NCI-H460 (cell line): ENCODE measurements around the gene OSBPL10. TPM values are rescaled to one million over a fixed set of nuclear protein-coding genes. Genes with fewer than 3 reads are reported as not detected.

ENCODE experiments used
- DNase-seq: peaks from one replicate; pipeline ENCODE4 v3.0.0-alpha.2; 2016; ENCODE audit warnings: low read depth; ENCODE audit errors: extremely low read depth
- total RNA-seq: library from RNA; depleted of rRNA; stranded (reverse); fragments of >200 nt; shearing (Covaris generic); gene quantifications from 2 replicates; pipeline ENCODE4 v1.2.3, GENCODE V29; 2014

Gene OSBPL10
- total RNA-seq, 1 experiment from 2014 or later = 3.0 TPM

GRCh38 chr3:31755926-31756658, 225.0 kb downstream of the OSBPL10 start:
- DNase-seq = no peak

- DNase-seq = no peak
These were observed 226.3 kb downstream of the OSBPL10 start for GRCh38 chr3:31754575-31755278.

- DNase-seq = no peak
These were observed 228.0 kb downstream of the OSBPL10 start for GRCh38 chr3:31753050-31753425.

- no peak for DNase-seq
These were observed 228.6 kb downstream of the OSBPL10 start for GRCh38 chr3:31752305-31753049.

GRCh38 chr3:31750341-31750740, 230.7 kb downstream of the OSBPL10 start:
- no peak for DNase-seq

GRCh38 chr3:31748933-31749295, 232.1 kb downstream of the OSBPL10 start:
- DNase-seq = no peak

- DNase-seq = no peak
These were observed 232.7 kb downstream of the OSBPL10 start for GRCh38 chr3:31748281-31748932.

- DNase-seq = no peak
These were observed 233.3 kb downstream of the OSBPL10 start for GRCh38 chr3:31747785-31748184.

- DNase-seq = no peak
These were observed 236.1 kb downstream of the OSBPL10 start for GRCh38 chr3:31744913-31745312.

- no peak for DNase-seq
These were observed 237.6 kb downstream of the OSBPL10 start for GRCh38 chr3:31743331-31744089.

GRCh38 chr3:31740397-31740796, 240.7 kb downstream of the OSBPL10 start:
- no peak for DNase-seq

- no peak for DNase-seq
These were observed 242.7 kb downstream of the OSBPL10 start for GRCh38 chr3:31738412-31738811.

- no peak for DNase-seq
These were observed 245.4 kb downstream of the OSBPL10 start for GRCh38 chr3:31735667-31736066.

- no peak for DNase-seq
These were observed 247.8 kb downstream of the OSBPL10 start for GRCh38 chr3:31733234-31733667.

- no peak for DNase-seq
These were observed 248.5 kb downstream of the OSBPL10 start for GRCh38 chr3:31732548-31732947.

GRCh38 chr3:31729573-31729972, 251.5 kb downstream of the OSBPL10 start:
- no peak for DNase-seq

GRCh38 chr3:31729082-31729481, 252.0 kb downstream of the OSBPL10 start:
- no peak for DNase-seq

GRCh38 chr3:31728403-31728802, 252.7 kb downstream of the OSBPL10 start:
- DNase-seq = no peak

- DNase-seq = no peak
These were observed 255.1 kb downstream of the OSBPL10 start for GRCh38 chr3:31725976-31726375.

GRCh38 chr3:31725568-31725967, 255.5 kb downstream of the OSBPL10 start:
- no peak for DNase-seq
